SIG-M5 treated with dmso at 0.1 percent for 504 hours (cell line): ENCODE data around the gene JAG1.

Experiments
- DNase-seq: peaks from one replicate; lab custom pipeline; 2025; ENCODE audit not compliant: unreplicated experiment; lab: John Stamatoyannopoulos, UW

JAG1 gene

DNA sequence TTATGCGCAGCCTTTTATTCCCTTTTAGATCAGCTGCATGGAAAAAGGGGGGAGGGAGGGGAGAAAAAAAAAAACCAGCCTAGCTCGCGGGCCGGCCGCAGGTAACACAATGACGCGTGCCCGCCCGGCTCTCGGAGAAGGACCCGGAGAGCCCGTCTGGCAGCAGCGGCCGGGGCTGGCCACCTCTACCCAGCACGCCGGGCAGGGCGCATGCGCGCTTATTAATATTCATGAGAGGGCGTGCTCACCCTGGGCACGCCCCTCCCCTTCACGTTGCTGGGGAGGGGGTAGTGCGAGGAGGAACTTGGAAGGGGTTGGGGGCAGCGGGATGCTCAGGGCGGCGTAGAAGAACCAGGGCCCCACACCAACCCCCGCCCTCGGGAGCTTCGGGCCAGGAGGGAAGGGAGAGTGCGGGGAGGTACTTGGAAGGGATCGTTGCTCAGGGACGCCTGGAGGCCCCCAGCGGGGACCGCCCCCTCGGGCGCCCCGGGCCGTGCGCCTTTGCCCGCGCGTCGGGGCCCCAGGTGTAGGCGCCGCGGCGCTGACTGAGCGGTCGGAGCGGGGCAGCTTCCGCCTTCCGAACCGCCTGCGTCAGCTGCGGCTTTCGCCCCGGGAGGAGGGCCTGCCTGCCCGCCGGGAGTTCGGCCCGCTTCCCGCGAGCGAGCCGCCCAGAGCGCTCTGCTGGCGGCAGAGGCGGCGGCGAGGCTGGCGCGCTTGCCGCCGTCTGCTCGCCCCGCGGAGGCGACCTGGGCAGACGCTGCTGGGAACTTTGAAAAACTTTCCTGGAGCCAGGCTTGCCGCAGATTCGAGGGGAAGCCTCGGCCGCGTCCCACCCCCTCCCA lies at the start of gene JAG1:
Gene JAG1 (minus strand): TSS at position 158 of the 842 bp plus-strand sequence. CDS start 469 bp downstream, outside the sequence.
- DNase-seq: peak; percentile 91

DNA sequence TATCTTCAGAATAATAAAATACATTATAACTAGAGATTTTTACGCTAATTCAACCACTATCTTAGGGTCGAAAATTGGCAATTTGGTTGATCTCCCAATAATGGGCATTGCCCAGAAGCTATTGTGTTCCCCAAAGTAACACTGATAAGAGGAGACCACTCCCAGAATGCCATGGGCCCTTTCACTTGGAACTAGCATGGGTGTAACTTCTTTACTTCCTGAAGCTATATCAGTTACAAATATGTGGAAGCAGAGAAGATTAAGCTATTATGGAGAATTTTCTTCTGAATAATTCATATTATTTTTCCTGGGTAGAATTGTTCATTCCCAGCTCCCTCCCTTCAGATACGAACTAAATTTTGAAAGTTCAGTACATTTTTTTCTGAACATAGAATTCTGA lies 48.2 kb upstream of the JAG1 start:
- DNase-seq: no peak

DNA sequence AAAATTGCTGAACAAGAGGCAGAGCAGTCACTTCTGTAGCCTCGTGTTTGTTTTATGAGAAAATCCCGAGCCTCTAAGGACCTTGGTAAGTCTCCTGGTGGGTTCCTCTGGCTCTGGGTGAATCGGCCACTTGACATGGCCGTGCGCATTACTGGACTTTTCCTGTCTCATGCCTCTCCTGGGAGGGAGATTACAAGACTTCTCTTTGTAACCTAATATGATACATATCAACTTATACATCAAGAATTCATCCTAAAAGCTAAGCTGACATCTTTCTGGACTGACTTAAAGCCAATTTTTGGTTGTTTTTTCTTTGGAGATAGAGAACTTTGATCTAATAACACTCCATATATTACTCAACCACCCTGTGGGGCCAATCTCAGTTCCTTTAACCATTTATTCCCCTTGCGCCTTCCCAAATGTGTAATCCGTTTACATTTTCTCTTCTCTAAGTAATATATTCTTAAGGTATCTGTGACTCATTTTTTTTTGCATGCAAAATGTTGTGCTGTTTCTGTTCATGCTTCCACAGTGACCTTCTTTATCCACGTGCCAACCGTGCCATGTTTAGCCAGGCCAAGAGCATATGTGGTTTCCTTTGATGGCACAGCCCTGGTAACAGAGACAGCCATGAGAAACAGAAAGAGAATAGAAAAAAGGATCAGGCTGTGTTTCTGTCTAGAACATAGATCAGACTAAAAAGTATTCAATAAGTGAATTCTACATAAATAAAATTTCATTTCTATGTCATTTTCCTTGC lies 47.5 kb upstream of the JAG1 start:
- no peak for DNase-seq

DNA sequence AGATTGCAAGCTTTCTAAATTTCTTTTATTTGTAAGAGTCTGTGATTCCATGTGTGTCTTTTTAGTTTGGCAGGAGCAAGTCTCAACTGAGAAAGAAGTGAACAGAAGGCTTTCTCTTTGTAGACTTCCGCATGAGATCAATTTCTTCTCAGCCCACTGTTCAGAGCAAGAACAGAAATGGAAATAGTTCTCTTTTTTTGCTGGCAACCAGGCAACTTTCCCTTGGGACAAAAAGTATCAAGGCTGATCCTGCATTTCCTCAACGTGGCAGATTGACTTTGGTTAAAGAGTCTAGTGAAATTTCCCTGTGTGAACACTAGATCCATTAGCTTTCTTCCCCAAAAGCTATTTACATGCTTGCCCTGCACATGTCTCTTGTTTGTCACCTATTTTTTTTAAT lies 46.8 kb upstream of the JAG1 start:
- no peak for DNase-seq

DNA sequence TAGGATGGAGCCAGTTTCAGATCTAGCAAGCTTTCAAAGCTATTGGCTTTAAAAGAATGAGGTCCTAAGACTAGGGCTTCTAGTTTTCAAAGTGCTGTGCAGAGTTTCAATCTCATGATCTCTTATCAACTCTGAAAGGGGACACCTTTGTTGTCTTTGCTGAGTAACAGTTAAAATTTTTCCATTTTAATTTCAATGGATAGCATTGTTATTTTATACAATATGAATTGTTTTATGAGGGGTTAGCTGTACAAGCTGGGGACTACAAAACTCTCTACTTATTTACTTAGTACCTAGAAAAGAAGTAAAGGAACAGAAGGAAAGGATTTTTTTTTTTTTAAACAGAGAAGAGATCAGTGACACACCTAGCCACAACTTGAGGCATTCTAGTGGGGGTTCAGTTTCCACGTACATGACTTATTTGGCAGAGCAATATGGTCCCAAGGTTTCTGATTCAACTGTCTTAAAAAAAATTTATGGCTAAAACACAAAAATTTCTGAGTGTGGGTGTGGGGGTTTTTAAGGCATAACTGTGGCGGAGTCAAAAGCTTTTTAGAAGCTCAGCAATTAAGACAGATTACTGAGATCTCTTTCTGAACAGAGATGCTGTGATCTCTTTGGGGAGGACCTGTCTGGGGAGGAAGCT lies 46.1 kb upstream of the JAG1 start:
- no peak for DNase-seq

DNA sequence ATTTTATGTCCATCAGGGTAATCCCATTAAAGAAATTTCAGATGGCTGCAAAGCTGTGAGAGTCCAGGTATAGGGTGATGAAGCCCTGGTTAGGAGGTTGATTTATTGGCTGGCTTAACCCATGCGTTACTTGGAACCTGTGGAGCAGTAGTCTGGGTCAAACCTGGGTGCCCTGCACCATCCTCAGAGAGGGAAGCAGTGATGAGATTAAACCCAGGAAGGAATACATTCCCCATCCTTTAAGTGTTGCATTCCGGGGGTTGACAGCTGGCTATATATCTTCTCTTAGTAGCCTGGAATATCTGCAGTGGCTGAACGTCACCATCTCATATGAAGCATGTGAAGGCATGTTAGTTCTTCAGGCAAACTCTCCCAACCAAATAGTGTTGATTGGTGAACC lies 44.9 kb upstream of the JAG1 start:
- DNase-seq: no peak

DNA sequence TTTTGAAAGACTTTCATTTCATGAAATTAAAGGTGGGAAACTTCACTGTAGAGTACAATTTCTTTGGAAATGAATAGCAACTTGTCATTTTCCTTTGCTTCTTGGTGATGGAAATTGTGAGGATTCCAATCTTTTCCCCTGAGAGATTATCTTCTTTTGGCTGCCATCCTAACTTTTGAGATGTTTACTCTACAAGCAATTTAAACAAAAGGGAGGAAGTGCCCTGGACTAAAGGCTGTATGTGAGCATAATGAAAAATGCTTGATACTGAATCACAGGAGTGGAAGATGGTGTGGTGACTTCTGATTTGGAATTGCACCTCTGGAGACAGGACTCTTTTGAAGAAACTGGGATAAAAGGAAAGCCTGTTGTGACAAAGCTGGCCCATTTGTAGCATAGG lies 43.1 kb upstream of the JAG1 start:
- no peak for DNase-seq

DNA sequence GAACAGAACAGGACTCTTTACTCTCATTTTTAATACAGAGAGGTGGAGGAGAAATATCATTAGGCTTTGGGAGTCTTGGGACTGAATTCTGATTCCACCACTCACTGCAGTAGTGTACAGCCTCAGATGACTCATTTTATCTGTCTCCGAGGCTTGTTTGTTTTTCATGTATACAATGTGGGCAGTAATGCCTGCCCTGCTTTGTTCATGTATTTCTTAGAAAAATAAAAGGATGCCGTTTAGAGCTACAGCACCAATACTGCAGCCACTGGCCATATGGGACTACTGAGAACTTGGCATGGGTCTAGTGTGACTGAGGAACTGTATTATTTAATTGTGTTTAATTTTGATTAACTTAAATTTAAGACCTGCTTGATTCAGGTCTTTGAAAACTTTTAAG lies 41.2 kb upstream of the JAG1 start:
- DNase-seq: no peak

DNA sequence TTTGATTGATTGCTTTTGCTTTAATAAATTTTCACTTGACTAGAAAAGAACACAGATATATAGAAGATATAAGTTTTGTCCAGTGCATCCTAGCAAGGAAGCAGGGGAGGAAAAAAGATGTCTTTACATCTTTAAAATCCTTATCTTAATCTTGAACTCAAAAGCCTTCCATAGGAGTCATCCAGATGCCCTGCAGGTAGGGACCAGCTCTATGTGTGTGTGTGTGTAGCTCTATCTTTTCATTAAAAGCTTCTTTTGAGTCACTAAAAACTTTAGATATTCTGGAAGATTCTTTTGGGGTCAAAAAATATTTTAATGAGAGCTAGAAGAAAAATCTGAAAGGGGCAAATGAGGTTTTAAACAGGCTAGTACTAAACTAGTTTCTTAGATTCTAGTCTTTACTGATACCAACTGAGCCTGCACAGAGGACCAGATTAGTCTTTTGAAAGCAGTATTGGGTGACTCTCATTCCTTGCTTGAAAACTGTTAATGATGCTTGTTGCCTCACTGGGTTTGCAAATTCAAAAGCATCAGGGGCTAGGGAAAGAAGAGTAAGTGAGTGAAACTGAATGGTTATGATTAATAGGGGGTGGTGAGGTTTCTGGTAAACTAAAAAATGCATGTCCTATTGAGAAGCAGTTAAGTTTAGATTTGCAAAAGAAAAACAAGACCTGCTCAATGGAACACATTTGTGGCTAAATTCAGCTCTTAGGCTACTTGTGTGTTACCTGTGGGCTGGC lies 40.6 kb upstream of the JAG1 start:
- DNase-seq: no peak

DNA sequence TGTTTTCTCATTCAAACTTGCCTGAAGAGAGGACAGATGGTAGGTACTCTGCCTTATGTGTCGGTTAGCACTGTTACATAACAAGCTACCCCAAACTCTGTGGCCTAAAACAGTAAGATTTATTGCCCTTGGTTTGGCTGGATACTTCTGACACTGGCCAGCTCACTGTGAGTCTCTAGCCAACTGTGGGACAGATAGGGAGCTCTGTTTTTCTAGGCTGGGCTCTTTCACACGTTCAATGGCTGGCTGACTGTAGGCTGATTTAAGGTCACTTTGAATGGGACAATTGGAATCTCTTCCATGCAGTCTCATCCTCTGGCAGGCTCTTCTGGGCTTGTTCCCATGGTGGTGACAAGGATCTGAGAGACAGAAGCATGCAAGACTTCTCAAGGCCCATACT lies 39.4 kb upstream of the JAG1 start:
- no peak for DNase-seq

DNA sequence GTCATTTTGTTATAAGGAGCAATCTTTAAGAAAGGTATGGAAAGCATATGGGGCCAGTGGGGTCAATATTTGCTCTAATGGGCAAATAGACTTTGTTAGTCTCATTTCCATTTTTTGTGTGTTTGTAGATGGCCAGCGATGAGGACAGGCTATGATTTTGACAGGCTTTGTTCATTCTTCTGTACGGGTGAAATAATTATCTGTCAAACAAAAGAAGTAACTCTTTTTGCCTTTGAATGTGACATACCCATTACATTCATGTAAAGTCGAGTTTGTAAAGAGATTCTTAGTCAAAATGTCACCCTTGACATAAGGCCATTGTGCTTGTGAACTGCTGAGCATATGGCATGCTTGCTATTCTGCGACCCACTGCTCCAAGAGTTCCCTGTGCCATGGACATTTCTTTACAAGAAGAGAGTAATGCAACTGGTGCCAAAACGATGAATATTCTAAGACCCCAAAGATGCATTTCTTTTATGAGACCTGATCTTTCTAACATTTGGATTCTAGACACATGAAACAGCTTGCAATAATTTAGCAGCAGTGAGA lies 38.2 kb upstream of the JAG1 start:
- DNase-seq: no peak

DNA sequence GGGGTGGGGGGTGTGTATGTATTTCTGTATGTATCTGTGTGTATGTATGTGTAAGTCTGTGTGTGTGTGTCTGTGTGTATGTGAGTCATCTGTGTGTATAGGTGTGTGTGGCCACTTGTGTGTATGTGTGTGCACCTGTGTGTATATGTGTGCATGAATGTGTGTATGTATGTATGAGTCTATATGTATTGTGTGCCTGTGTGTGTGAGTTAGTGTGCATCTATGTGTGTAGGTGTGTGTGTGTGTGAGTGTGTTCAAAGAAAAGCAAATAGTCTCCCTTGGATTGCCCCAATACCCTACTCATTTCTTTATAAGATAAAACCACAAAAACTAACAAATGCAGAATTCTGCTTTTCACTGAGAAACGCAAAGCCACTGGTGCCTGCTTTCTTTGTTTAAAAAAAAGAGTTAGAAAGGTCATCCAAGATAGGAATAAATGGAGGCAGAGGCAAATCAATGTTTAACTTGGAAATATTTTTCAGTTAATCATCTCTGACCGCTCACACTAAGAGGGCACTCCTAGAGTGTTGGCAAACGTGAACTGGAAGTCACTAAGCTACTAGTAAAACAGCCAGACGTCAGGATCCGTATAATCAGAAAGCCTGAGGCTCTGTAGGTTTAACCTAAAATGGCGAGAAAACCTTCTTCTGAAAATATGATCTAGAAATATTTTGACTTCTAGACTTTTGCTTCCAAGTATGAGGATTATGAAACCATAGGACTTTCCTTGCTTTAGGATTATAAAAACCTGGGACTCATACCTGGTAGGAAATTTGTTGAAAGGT lies 37.4 kb upstream of the JAG1 start:
- no peak for DNase-seq

DNA sequence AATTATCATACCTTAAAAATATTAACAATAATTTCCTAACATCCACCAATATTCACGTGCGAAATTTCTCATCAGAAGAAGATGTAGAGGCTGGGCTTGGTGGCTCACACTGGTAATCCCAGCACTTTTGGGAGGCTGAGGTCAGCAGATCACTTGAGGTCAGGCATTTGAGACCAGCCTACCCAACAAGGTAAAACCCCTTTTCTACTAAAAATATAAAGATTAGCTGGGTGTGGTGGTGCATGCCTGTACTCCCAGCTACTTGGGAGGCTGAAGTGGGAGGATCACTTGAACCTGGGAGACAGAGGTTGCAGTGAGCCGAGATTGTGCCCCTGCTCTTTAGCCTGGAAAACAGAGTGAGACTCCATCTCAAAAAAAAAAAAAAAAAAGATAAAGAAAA lies 36.1 kb upstream of the JAG1 start:
- DNase-seq: no peak

DNA sequence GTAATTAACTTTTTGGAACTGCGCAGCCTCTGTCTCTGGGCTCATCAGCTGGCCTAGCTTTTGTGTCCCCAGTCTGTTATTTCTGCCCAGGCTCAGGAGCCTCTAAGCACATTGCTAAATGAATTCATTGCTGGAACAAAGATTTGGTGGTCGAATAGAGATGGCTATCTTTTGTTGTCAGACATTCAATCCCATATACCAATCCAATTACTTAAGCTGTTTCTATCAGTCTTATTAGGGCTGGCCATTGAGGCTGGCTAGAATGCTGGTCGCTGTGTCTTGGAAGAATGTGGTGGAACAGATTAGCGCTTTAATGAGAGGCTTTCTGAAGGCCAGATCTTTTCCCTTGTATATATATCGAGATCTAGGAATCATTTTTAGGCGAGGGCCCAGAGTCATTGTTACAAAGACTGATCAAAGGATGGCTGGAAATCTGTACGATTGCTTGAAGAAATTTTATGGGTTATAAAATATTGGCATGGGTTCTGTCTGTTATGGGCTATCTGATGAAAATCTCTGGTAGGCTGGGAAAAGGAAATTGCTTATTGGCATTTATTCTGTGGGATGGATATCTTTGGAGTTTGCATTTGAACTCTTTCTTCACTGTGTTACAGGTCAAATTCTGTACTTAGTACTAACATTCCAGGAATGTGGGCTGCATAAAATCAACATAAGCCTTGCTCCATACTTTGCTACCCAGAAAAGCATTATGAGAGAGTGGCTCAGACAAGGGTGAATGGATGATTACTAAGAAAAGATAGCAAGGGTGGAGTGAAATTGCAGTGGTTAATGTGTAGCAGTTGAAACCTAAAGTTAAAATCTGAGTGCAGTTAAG lies 34.8 kb upstream of the JAG1 start:
- DNase-seq: no peak

DNA sequence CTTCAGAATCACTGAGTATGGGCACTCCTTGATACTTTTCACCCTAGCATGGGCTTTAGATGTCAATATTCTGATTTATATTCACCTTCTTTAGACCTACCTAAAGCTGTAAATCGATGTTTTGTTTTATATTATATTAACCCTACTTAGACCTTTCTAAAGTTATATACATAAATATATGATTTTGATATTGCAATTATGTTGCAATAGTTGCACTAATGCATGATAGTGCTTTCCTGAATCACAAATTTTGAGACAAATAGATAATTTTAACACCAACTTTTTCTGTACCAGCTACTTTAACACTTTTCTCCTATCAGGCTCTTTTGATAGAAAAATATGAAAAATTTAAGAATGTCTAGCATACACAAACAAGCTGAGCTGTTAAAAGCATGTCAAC lies 34.0 kb upstream of the JAG1 start:
- DNase-seq: no peak

DNA sequence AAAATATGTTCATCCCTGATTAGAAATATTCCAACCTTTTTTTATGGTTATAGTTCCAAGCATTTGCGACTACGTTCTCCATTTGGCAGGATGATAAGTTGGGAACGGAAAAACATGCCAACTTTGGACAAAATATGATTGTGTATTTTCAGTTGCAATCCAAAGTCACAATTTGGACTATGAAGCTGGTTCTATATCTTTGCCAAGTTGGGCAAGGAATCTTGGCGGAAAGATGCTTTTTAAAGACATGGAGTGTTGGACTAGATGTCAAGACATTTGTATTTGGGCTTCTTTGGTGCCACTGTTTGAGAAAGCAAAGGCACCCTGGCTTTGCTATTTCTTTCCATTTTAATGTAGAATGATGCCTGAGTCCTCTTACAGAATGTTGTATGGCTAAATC lies 33.3 kb upstream of the JAG1 start:
- DNase-seq: no peak

DNA sequence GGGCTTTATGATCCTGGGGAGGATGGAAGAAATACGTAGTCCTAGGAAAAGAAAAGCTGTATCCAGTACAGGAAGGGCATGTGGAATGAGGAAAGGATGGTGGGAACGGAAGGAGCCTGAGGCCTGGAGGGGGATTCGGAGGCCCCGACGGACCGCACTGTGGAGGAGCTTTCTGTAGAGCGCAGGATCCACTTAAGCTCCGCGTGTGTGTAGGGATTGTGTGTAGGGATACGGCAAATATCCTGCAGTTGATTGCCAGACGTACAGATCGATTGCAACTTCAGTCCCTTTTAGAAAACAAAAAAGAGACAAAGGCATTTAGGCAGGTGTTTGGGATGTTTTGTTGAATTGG lies 32.6 kb upstream of the JAG1 start:
- DNase-seq: no peak

DNA sequence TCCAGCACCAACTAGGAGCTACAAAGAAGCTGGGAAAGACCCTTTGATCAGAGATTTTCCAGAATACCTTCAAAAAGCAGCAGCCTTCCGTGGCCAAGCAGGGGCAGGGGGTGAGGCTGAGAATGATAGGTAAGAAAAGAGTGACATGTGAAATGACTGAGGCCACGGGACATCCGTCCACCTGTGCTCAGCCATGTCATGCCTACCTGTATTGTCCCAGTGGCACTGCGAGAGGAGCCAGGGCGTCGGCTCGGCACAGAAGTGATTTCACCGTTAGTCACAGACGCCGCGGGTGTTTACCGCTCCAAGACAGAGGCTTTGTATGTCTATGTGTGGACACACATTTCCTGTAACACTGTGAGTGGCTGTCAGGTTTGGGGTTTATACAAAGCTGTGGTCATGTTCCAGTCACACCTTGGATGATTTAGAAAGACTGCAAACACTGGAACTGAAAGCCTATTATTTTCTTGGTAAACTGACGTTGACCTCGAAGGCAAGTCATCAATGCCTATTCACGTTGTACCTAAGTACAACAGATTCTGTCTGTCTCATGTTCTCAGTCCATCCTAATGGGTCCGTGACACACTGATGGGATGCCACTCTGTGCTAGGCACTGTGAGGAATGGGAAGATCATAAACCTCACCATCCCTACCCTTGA lies 32.1 kb upstream of the JAG1 start:
- DNase-seq: no peak

DNA sequence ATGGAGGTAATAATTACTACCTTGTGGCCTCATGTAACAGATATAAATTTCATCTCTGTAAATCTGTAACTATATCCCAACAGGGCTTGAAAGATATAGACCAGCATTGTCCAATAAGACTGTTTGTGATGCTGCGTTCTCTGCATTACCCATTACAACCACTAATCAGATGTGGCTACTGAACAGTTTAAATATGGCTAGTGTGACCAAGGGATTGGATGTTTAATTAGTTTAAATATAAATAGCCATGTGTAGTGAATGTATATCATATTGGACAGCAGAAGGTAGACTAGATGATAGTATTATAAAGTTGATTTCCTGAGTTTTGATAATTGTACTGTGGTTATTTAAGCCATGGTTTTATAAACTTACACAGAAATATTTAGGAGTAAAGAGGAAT lies 27.8 kb upstream of the JAG1 start:
- no peak for DNase-seq
